DMS53 (cell line): ENCODE measurements around the gene DUSP9.

ENCODE experiments used
- DNase-seq: peaks from one replicate; lab custom pipeline; 2025; lab: John Stamatoyannopoulos, UW

Gene DUSP9

GRCh38 chrX:153647461-153648357 is 706 bp downstream of the DUSP9 start:
- DNase-seq = no peak

- no peak for DNase-seq
Measured at GRCh38 chrX:153648358-153649177, 1.6 kb downstream of the DUSP9 start.

GRCh38 chrX:153649178-153649914 is 2.3 kb downstream of the DUSP9 start:
- DNase-seq = peak; percentile 81

- no peak for DNase-seq
Measured at GRCh38 chrX:153649915-153650782, 3.1 kb downstream of the DUSP9 start.

- DNase-seq = no peak
Measured at GRCh38 chrX:153650959-153651358, 4.0 kb downstream of the DUSP9 start.

GRCh38 chrX:153651540-153652079 is 4.6 kb downstream of the DUSP9 start:
- peak; percentile 42 for DNase-seq

- no peak for DNase-seq
Measured at GRCh38 chrX:153653556-153653955, 6.6 kb downstream of the DUSP9 start.

GRCh38 chrX:153657161-153657560 is 10.2 kb downstream of the DUSP9 start:
- no peak for DNase-seq

- DNase-seq = no peak
Measured at GRCh38 chrX:153659268-153659667, 12.3 kb downstream of the DUSP9 start.

- DNase-seq = no peak
Measured at GRCh38 chrX:153662266-153662665, 15.3 kb downstream of the DUSP9 start.

GRCh38 chrX:153665726-153666306 is 18.8 kb downstream of the DUSP9 start:
- DNase-seq = no peak

- DNase-seq = peak; percentile 51
Measured at GRCh38 chrX:153667281-153667955, 20.4 kb downstream of the DUSP9 start.

- peak; percentile 85 for DNase-seq
Measured at GRCh38 chrX:153667956-153668396, 21.0 kb downstream of the DUSP9 start.

GRCh38 chrX:153668423-153669173 is 21.6 kb downstream of the DUSP9 start:
- DNase-seq = no peak

GRCh38 chrX:153669174-153669890 is 22.3 kb downstream of the DUSP9 start:
- DNase-seq = peak; percentile 26

GRCh38 chrX:153669901-153670731 is 23.1 kb downstream of the DUSP9 start:
- no peak for DNase-seq

- DNase-seq = no peak
Measured at GRCh38 chrX:153670748-153671588, 24.0 kb downstream of the DUSP9 start.
